ENCODE results near the gene BCAS1. TPM values are rescaled to one million over a fixed set of nuclear protein-coding genes. Genes with fewer than 3 reads are reported as not detected.

The BCAS1 gene
- total and polyA plus RNA-seq, 2 donors (not counting 1 experiment from before 2014, with no cell fraction given), result 0.97 to 1.1 TPM

DNA sequence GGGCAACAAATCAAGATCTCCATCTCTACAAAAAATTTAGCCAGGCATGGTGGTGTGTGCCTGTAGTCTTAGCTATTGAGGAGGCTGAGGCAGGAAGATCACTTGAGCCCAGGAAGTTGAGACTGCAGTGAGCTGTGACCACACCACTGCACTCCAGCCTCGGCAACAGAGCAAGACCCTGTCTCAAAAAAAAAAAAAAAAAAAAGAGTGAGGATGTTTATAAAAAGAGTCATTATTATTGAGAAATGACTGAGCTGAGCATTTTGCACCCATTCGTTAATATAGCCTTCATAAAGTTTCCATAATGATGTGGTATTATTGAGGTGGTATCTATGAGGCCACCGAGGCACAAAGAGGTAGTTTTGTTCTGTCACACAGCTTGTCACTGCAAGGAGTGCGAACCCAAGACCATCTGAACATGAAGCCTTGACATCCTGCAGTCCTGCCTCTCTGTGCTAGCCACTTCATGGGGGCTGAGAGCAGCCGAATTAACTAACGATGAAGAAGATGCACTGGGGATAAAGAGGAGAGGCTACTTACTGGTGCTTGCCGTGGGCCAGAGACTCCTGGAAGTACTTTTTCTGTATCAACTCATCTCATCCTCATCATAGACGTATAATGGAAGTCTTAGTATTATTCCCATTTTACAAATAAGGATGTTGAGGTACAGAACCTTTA lies 175.5 kb downstream of the BCAS1 start:
- H3K4me1 Mint-ChIP-seq, result peaks cover 56% of the 10 kb centered on the region
- Histone ChIP-seq H3K4me2 (replicated peaks; ENCODE audit: low read depth, low read length, poor library complexity, severe bottlenecking) (peak overlapping the region; percentile 56), H3K4me1 (ENCODE audit: control insufficient read depth in 2 of 2, insufficient read depth in 2 of 2, low read length in 2 of 2) (peaks cover 33 to 42% of the 10 kb centered on the region in 2 donors), H3K4me3 (ENCODE audit: control extremely low read depth in 1 of 5, extremely low read depth in 1 of 5, insufficient read depth in 1 of 5, low read depth in 2 of 5, low read length in 4 of 5) (peak overlapping the region in 1 of 5 experiments; percentile 8), H3K9me3 (ENCODE audit: control extremely low read depth in 1 of 3, control insufficient read depth in 2 of 3, insufficient read depth in 1 of 3, low read length in 2 of 3) (peaks cover 0 to 3% (median 0%) of the 10 kb centered on the region in 3 donors), H3K79me2 (ENCODE audit: control insufficient read depth, insufficient read depth, low read length) (no peaks in the 10 kb centered on the region), H4K20me1 (ENCODE audit: control insufficient read depth, insufficient read depth, low read length, poor library complexity, severe bottlenecking) (no peaks in the 10 kb centered on the region), H2AFZ (ENCODE audit: insufficient read depth, low read depth, low read length, poor library complexity, severe bottlenecking) (no peak overlapping the region), H3K27ac (ENCODE audit: low read length in 2 of 2) (no peak overlapping the region), H3K27me3 (replicated peaks in 1 of 4; ENCODE audit: control extremely low read depth in 1 of 4, control insufficient read depth in 3 of 4, insufficient read depth in 4 of 4, low read length in 3 of 4) (no peaks in the 10 kb centered on the region), H3K36me3 (replicated peaks in 1 of 2; ENCODE audit: control extremely low read depth in 1 of 2, control insufficient read depth in 1 of 2, extremely low read depth in 1 of 2, insufficient read depth in 2 of 2, low read length in 1 of 2) (no peaks in the 10 kb centered on the region), H3K9ac (ENCODE audit: low read length) (no peak overlapping the region)
- ChIA-PET POLR2A (interaction anchor here (0.6 to 1.5 kb wide), 5 partner anchors 9 to 302 kb away, joined by 3 to 8 read pairs (median 3); no protein-coding TSS in a partner anchor), CTCF (interaction anchor here (0.6 to 2.0 kb wide), 9 partner anchors 10 to 321 kb away, joined by 3 to 21 read pairs (median 3); no protein-coding TSS in a partner anchor)
- no peaks in the 10 kb centered on the region for H3K9me3 Mint-ChIP-seq (ENCODE audit: insufficient read depth)
- no peak for DNase-seq
- H3K4me3 Mint-ChIP-seq, result peak overlapping the region; percentile 81
- H3K27ac Mint-ChIP-seq, result peak overlapping the region; percentile 83
- TF ChIP-seq EZH2 (IDR thresholded peaks at IDR 0.05; ENCODE audit: borderline replicate concordance, insufficient read depth, low read depth, low read length, poor library complexity, severe bottlenecking), result no peak
- TF ChIP-seq, protein P1, sequence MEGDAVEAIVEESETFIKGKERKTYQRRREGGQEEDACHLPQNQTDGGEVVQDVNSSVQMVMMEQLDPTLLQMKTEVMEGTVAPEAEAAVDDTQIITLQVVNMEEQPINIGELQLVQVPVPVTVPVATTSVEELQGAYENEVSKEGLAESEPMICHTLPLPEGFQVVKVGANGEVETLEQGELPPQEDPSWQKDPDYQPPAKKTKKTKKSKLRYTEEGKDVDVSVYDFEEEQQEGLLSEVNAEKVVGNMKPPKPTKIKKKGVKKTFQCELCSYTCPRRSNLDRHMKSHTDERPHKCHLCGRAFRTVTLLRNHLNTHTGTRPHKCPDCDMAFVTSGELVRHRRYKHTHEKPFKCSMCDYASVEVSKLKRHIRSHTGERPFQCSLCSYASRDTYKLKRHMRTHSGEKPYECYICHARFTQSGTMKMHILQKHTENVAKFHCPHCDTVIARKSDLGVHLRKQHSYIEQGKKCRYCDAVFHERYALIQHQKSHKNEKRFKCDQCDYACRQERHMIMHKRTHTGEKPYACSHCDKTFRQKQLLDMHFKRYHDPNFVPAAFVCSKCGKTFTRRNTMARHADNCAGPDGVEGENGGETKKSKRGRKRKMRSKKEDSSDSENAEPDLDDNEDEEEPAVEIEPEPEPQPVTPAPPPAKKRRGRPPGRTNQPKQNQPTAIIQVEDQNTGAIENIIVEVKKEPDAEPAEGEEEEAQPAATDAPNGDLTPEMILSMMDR (IDR thresholded peaks at IDR 0.05), result no peak
- no peaks in the 10 kb centered on the region for H3K27me3 Mint-ChIP-seq
- intact Hi-C loops (cut with micrococcal nuclease), result loop anchor here (2.0 kb wide), 1 partner anchor 20 kb away; no protein-coding TSS in a partner anchor
- ATAC-seq (ENCODE audit: low read depth), result no peak
- WGBS (ENCODE audit: insufficient coverage), result 52% methylated on average over 2 of the region's 8 CpGs

Small RNAs within 50 kb of the gene (small RNA-seq; reads per million reads assigned to genes)
- gene MIR4756 (ENCODE audit: insufficient read length, low read depth, low replicate concordance), result not detected

Other genes starting within 250 kb of the BCAS1 start
- not detected in 2 replicates for gene CYP24A1, start 103.4 kb upstream of the BCAS1 start, total RNA-seq
- not detected in 2 replicates for gene CYP24A1, start 103.4 kb upstream of the BCAS1 start, polyA plus RNA-seq
- gene PFDN4, start 137.5 kb upstream of the BCAS1 start, total RNA-seq, result 16.8 and 18.0 TPM in 2 replicates
- 9.1 and 14.3 TPM in 2 replicates for gene PFDN4, start 137.5 kb upstream of the BCAS1 start, polyA plus RNA-seq

Measured in B cell (primary cell).